ENCODE measurements around the gene ARHGAP24. TPM values are rescaled to one million over a fixed set of nuclear protein-coding genes. Genes with fewer than 3 reads are reported as not detected.
"Not testable (repeated sequence)": the region's sequence is repeated elsewhere in the genome, so short reads cannot be mapped to it uniquely, and the experiment has no call there.

The ARHGAP24 gene
- total RNA-seq, 1 donor from 2014 or later: 9.9 TPM

- TF ChIP-seq CTCF (conservative IDR thresholded peaks at IDR 0.05; ENCODE audit: low read depth, low read length): no peak
These were observed 343.8 kb downstream of the ARHGAP24 start for GRCh38 chr4:85818700-85819099.

GRCh38 chr4:85820101-85820500 lies 345.2 kb downstream of the ARHGAP24 start:
- not testable (repeated sequence) for DNase-seq (ENCODE audit: low read depth); H3K4me3 ChIP-seq (ENCODE audit: low read depth, low read length)

More at GRCh38 chr4:85818700-85819099, 343.8 kb downstream of the ARHGAP24 start:
- H3K4me3 ChIP-seq (ENCODE audit: low read depth, low read length): no peak overlapping the region
- no peak for DNase-seq (ENCODE audit: low read depth)

GRCh38 chr4:85821688-85822455 lies 346.9 kb downstream of the ARHGAP24 start:
- no peak for TF ChIP-seq CTCF (conservative IDR thresholded peaks at IDR 0.05; ENCODE audit: low read depth, low read length)
- no peak for DNase-seq (ENCODE audit: low read depth)
- no peak overlapping the region for H3K4me3 ChIP-seq (ENCODE audit: low read depth, low read length)

- DNase-seq (ENCODE audit: low read depth): no peak
- H3K4me3 ChIP-seq (ENCODE audit: low read depth, low read length): no peak overlapping the region
- TF ChIP-seq CTCF (conservative IDR thresholded peaks at IDR 0.05; ENCODE audit: low read depth, low read length): no peak
These were observed 348.3 kb downstream of the ARHGAP24 start for GRCh38 chr4:85823295-85823694.

GRCh38 chr4:85824166-85824945 lies 349.4 kb downstream of the ARHGAP24 start:
- H3K4me3 ChIP-seq (ENCODE audit: low read depth, low read length): no peak overlapping the region
- TF ChIP-seq CTCF (conservative IDR thresholded peaks at IDR 0.05; ENCODE audit: low read depth, low read length): no peak
- DNase-seq (ENCODE audit: low read depth): no peak

- DNase-seq (ENCODE audit: low read depth): peak; percentile 100
- no peak overlapping the region for H3K4me3 ChIP-seq (ENCODE audit: low read depth, low read length)
- peak; percentile 66 for TF ChIP-seq CTCF (conservative IDR thresholded peaks at IDR 0.05; ENCODE audit: low read depth, low read length)
These were observed 351.2 kb downstream of the ARHGAP24 start for GRCh38 chr4:85826060-85826678.

Data from epithelial cell of proximal tubule (primary cell).